NT2/D1 (cell line): Measurements from ENCODE around the gene NOLC1.

Experiments
- DNase-seq: peaks from one replicate; pipeline ENCODE4 v3.0.0-alpha.2; 2011; ENCODE audit warnings: low read depth, low spot score
- H3K27me3 ChIP-seq: 2 replicates; pipeline ENCODE4 v1.6.0; 2011; ENCODE audit warnings: mild to moderate bottlenecking; ENCODE audit not compliant: insufficient read length, insufficient read depth
- H3K36me3 ChIP-seq: 2 replicates; pipeline ENCODE4 v1.6.1; 2011; ENCODE audit warnings: mild to moderate bottlenecking, low read length, mixed read lengths; ENCODE audit not compliant: insufficient read depth, insufficient read length
- H3K4me1 ChIP-seq: 2 replicates; pipeline ENCODE4 v1.5.1; 2011; ENCODE audit not compliant: insufficient read depth, insufficient read length
- H3K4me3 ChIP-seq: 2 replicates; pipeline ENCODE4 v1.5.1; 2011; ENCODE audit warnings: low read depth; ENCODE audit not compliant: insufficient read length
- H3K9ac ChIP-seq: 2 replicates; pipeline ENCODE4 v1.6.0; 2011; ENCODE audit warnings: low read depth; ENCODE audit not compliant: insufficient read length
- H3K9me3 ChIP-seq: 2 replicates; pipeline ENCODE4 v1.5.1; 2011; ENCODE audit warnings: mild to moderate bottlenecking, low read length; ENCODE audit not compliant: insufficient read depth
- SUZ12 ChIP-seq: IDR thresholded peaks from 2 replicates; pipeline ENCODE4 v1.6.1; 2011; ENCODE audit not compliant: insufficient read length, insufficient read depth; ENCODE audit errors: extremely low read depth
- YY1 ChIP-seq: IDR thresholded peaks from 2 replicates; pipeline ENCODE4 v1.6.1; 2011; ENCODE audit not compliant: insufficient read length, insufficient read depth
- ZNF274 ChIP-seq: IDR thresholded peaks from 2 replicates; pipeline ENCODE4 v1.6.1; 2011; ENCODE audit warnings: mild to moderate bottlenecking, low read depth, low read length

Gene NOLC1

DNA sequence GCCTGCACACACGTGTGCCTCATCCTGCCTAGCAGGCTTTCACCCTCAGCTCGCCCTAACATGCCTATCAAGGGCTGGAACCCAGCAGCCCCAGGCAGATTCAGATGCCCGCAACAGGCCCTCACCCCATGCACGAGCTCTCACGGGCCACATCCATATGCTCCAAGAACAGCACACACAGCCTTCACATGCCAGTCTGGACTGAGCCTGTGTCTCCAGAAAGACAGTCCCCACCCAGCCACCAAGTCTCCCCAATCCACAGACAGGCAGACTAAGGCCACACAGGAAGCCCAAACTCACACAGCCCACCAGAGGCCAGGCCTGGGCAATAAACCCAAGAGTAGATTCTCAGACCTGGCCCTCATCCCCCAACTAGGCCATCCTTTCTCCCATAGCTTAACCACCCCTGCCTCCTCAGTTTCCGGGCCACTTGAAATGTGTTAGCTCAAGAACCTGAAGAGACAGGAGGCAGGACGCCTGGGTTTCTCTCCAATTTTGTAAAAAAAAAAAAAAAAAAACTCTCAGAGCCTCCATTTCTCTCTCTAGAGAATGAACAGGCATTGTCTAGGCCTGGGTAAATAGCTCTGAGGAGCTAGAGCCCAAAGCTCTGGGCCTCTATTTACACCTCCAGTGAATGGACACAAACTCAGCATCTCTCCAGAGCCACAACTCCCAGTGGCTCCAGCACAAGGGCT, 38.8 kb upstream of the NOLC1 start:
- DNase-seq, result no peak
- Histone ChIP-seq H3K4me3 (peak overlapping the region; percentile 66), H3K36me3 (peaks cover 45% of the 10 kb centered on the region), H3K9ac (peak overlapping the region; percentile 91), H3K4me1 (peaks cover 8% of the 10 kb centered on the region), H3K27me3 (no peaks in the 10 kb centered on the region), H3K9me3 (no peaks in the 10 kb centered on the region)
- no peak for TF ChIP-seq YY1
- no peak for TF ChIP-seq ZNF274
- TF ChIP-seq SUZ12, result no peak

DNA sequence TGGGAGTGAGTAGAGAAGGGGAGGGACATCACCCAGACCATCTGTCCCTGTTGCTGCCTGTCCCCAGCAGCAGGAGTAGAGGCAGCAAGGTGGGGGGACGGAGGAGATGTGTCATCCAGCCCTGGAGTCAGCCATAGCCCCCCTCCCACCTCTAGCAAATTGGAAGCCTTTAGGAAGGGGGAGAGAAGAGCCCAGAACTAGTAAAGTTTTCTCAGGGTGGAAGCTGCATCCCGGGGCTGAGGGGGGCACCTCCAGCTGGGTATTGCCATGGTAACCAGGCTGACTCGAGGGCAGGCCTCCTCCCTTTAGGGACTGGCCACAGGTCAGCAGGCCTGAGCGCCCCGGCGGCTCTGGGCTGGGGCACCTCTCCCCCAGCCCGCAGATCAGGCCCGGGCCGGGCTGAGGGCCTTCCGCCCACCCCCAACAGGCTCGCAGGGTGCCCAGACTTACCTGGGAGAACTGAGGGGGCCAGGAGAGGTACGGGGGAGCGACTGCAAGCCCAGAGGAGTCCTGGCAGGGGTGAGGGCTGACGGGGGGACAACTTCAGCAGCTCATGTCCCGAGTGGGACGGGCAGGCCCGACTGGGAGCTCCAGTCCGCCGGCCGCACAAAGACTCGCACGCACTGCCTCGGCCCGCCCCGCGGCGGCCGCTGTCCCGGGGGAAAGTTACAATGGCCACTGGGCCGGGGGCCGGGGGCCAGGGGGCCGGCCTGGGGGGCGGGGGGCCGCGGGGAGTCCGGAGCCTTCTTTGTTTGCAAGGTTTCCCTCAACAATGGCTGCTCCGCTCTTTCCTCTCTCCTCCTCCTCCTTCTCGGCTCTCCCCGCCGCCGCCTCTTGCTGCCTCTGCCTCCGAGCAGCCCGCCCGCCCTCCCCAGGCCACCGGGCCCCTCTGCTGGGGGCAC, 38.0 kb upstream of the NOLC1 start:
- Histone ChIP-seq H3K4me3 (peak overlapping the region; percentile 66), H3K9ac (peak overlapping the region; percentile 91), H3K9me3 (no peaks in the 10 kb centered on the region), H3K4me1 (peaks cover 8% of the 10 kb centered on the region), H3K36me3 (peaks cover 40% of the 10 kb centered on the region), H3K27me3 (no peaks in the 10 kb centered on the region)
- TF ChIP-seq YY1 (no peak), ZNF274 (no peak), SUZ12 (no peak)
- no peak for DNase-seq

DNA sequence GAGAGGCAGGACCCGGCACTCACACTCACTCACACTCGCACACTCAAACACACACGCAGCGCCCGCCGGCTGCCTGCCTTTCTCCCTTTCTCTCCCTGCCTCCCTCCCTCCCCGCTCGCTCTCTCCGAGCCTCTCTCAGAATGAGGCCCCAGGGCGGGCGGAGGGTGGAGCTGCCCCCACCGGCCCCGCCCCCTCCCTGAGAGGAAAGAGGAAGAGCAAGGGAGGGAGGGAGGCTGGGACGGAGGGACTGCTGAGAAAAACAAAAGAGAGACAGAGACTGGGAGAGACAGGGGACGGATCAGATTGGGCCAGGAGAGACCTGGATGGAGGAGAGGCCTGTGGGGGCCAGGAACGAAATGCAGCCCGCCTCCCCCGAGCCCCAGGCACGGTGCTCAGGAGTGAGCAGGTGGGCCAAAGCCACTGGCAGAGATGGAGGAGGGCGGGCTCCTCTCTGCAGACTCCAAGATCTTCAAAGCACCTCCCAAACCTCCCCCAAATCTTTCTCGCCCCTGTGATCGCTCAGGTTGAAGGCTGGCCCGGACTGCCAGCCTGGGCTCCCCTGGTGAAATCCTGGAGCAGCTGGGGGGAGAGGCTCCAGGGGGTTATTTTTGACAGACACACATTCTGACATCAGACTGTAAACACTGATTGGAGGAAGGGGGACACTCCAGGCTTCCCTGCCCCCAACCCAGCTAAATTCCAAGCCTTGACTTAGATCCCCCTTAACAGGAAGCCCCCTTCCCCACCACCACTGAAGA, 37.1 kb upstream of the NOLC1 start:
- H3K9ac ChIP-seq, result peak overlapping the region; percentile 70
- peak overlapping the region; percentile 66 for H3K4me3 ChIP-seq
- peak; percentile 80 for DNase-seq
- no peaks in the 10 kb centered on the region for H3K9me3 ChIP-seq
- TF ChIP-seq SUZ12 (no peak), YY1 (no peak)
- no peaks in the 10 kb centered on the region for H3K27me3 ChIP-seq
- peaks cover 8% of the 10 kb centered on the region for H3K4me1 ChIP-seq
- peaks cover 32% of the 10 kb centered on the region for H3K36me3 ChIP-seq

DNA sequence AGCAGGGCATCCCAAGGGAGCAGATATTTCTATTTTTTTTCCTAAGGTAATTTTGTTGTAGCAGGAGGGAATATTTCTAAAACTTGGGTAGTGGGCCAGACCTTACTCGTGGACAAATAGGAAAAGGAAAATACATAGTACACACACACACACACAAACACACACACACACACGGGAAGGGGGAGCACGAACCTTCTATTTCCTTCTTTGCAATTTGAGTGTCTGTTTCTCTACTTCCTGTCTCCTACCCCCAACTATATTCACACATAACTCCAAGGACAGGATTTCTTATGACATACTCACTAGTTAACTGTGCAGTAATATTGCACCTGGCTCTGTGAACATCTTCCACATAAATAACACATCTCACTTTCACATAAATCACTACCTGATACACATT, 36.4 kb upstream of the NOLC1 start:
- TF ChIP-seq YY1, result no peak
- no peak for TF ChIP-seq ZNF274
- TF ChIP-seq SUZ12, result no peak
- Histone ChIP-seq H3K9ac (peak overlapping the region; percentile 70), H3K9me3 (no peaks in the 10 kb centered on the region), H3K27me3 (no peaks in the 10 kb centered on the region), H3K36me3 (peaks cover 24% of the 10 kb centered on the region), H3K4me3 (no peak overlapping the region), H3K4me1 (peaks cover 8% of the 10 kb centered on the region)
- no peak for DNase-seq

DNA sequence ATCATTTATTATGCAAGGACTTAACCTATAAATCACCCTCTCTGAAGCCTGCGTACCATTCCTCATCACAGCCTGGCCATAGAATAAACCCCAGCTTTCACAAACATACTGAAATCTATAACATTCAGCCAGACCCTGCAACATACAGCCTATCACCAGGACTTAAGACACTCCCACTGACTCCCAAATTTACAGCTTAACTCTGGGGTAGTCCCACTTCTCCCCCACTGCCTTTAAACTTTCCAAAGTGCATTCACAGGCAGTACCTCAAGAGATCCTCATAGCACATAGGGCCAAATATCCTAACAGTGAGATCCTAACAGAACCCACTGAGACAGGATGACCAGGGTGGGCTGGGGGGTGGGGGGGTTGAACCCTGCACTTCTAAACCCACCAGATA, 35.5 kb upstream of the NOLC1 start:
- Histone ChIP-seq H3K4me1 (peaks cover 6% of the 10 kb centered on the region), H3K9ac (peak overlapping the region; percentile 51), H3K4me3 (peak overlapping the region; percentile 9), H3K27me3 (no peaks in the 10 kb centered on the region), H3K9me3 (no peaks in the 10 kb centered on the region), H3K36me3 (peaks cover 15% of the 10 kb centered on the region)
- no peak for DNase-seq
- no peak for TF ChIP-seq SUZ12
- no peak for TF ChIP-seq ZNF274
- no peak for TF ChIP-seq YY1

DNA sequence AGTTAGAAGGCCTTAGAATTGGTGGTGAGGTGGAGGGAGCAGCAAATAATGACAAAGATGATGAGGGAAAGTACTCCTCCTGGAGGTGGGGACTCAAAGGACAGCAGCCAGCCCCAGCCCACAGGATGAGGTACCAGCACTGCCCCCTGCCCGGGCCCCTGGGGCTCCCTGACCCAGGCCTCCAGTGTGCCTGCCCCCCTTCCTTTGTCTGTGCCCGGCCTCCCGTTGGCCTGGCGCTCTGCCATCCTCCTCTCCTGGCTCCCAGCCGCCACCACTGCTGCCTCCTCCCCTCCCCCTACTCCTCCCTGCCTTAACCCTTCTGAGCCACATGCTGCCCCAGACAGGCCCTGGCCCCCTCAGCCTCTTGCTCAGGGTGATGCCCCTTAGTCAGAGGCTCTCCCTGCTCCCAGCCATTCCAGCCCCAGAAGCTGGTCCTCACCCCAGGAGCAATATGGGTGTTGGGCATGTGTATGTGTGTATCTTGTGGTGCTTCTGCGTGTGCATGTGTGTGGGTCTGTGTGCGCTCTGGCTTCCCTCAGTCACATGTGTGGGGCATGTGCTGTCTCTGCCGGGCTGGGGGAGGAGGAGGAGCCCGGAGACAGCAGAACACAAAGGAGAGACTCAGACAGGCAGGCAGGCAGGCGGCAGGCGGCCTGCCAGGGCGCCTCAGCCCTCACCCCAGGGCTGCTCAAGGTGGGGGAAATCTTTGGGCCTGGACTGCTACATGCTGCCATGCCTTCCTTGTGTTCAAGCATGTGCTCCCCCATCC, 34.6 kb upstream of the NOLC1 start:
- TF ChIP-seq YY1 (no peak), SUZ12 (no peak), ZNF274 (no peak)
- Histone ChIP-seq H3K9ac (peak overlapping the region; percentile 51), H3K27me3 (no peaks in the 10 kb centered on the region), H3K4me3 (peak overlapping the region; percentile 21), H3K36me3 (peaks cover 7% of the 10 kb centered on the region), H3K9me3 (no peaks in the 10 kb centered on the region), H3K4me1 (peaks cover 6% of the 10 kb centered on the region)
- no peak for DNase-seq
